Glutamatergic neuron (in vitro differentiated cells): Measurements from ENCODE around the gene TSHR. TPM values are rescaled to one million over a fixed set of nuclear protein-coding genes. Genes with fewer than 3 reads are reported as not detected.

ENCODE experiments used
- DNase-seq: peaks from one replicate; pipeline ENCODE4 v3.0.0; 2022
- H3K27ac Mint-ChIP-seq: one replicate; pipeline ENCODE4 v1.8.0; 2020; ENCODE audit warnings: mild to moderate bottlenecking, mixed read lengths, inconsistent platforms; ENCODE audit not compliant: unreplicated experiment
- H3K27me3 Mint-ChIP-seq: one replicate; pipeline ENCODE4 v1.8.0; 2020; ENCODE audit warnings: mild to moderate bottlenecking, moderate library complexity, mixed read lengths, inconsistent platforms; ENCODE audit not compliant: unreplicated experiment
- H3K36me3 Mint-ChIP-seq: one replicate; pipeline ENCODE4 v1.8.0; 2020; ENCODE audit warnings: mild to moderate bottlenecking, mixed read lengths, inconsistent platforms; ENCODE audit not compliant: unreplicated experiment
- H3K4me1 Mint-ChIP-seq: one replicate; pipeline ENCODE4 v1.8.0; 2020; ENCODE audit warnings: mild to moderate bottlenecking, low read depth, mixed read lengths, inconsistent platforms; ENCODE audit not compliant: unreplicated experiment
- H3K4me3 Mint-ChIP-seq: one replicate; pipeline ENCODE4 v1.8.0; 2020; ENCODE audit warnings: mild to moderate bottlenecking, mixed read lengths, inconsistent platforms; ENCODE audit not compliant: unreplicated experiment
- H3K9me3 Mint-ChIP-seq: one replicate; pipeline ENCODE4 v1.8.0; 2020; ENCODE audit warnings: mild to moderate bottlenecking, moderate library complexity, mixed read lengths, inconsistent platforms; ENCODE audit not compliant: unreplicated experiment
- CTCF ChIP-seq: fragments of 200-600 bp; sonication (generic); IDR thresholded peaks from one replicate; pipeline ENCODE4 v1.5.0; 2021; ENCODE audit not compliant: partially characterized antibody, unreplicated experiment
- total RNA-seq: library from RNA; stranded (reverse); fragmentation: NEBNext Ultra II Directional; extraction: Animal tissue kit (Norgen Biotek cat#: 25700); gene quantifications from one replicate; pipeline ENCODE4 v1.2.1, GENCODE V29; 2021; ENCODE audit not compliant: unreplicated experiment

The TSHR gene
- total RNA-seq, 1 donor from 2014 or later: 0.74 TPM

DNA sequence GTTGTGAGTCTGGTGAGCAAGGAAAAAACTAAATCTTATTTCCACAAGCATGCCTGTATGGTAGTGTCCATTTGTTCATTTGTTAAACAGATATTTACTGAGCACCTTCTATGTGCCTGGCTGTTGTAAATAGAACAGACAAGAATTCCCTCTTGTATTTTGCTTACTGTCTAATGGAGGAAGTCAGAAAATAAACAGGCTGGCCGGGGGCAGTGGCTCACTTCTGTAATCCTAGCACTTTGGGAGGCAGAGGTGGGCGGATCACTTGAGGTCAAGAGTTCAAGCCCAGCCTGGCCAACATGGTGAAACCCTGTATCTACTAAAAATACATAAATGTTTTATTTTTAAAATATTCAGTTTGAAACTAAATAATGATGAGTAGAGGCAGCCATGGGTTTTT lies 186.0 kb downstream of the TSHR start:
- Mint-ChIP-seq H3K27me3 (no peaks in the 10 kb centered on the region), H3K4me1 (no peaks in the 10 kb centered on the region), H3K36me3 (peaks cover 5% of the 10 kb centered on the region), H3K9me3 (no peaks in the 10 kb centered on the region), H3K27ac (no peak overlapping the region), H3K4me3 (no peak overlapping the region)
- no peak for TF ChIP-seq CTCF
- DNase-seq: no peak

DNA sequence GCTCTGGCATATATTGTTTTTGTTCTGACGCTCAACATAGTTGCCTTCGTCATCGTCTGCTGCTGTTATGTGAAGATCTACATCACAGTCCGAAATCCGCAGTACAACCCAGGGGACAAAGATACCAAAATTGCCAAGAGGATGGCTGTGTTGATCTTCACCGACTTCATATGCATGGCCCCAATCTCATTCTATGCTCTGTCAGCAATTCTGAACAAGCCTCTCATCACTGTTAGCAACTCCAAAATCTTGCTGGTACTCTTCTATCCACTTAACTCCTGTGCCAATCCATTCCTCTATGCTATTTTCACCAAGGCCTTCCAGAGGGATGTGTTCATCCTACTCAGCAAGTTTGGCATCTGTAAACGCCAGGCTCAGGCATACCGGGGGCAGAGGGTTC lies 188.4 kb downstream of the TSHR start:
- DNase-seq: no peak
- no peak for TF ChIP-seq CTCF
- H3K9me3 Mint-ChIP-seq: no peaks in the 10 kb centered on the region
- no peaks in the 10 kb centered on the region for H3K27me3 Mint-ChIP-seq
- no peak overlapping the region for H3K4me3 Mint-ChIP-seq
- peaks cover 3% of the 10 kb centered on the region for H3K4me1 Mint-ChIP-seq
- H3K36me3 Mint-ChIP-seq: peaks cover 5% of the 10 kb centered on the region
- H3K27ac Mint-ChIP-seq: no peak overlapping the region

GRCh38 chr14:81144824-81145603 lies 189.6 kb downstream of the TSHR start:
- Mint-ChIP-seq H3K9me3 (no peaks in the 10 kb centered on the region), H3K27me3 (no peaks in the 10 kb centered on the region), H3K4me1 (peaks cover 3% of the 10 kb centered on the region), H3K36me3 (peaks cover 5% of the 10 kb centered on the region), H3K4me3 (no peak overlapping the region), H3K27ac (no peak overlapping the region)
- no peak for DNase-seq
- no peak for TF ChIP-seq CTCF

GRCh38 chr14:81147140-81147897 lies 191.9 kb downstream of the TSHR start:
- no peak for TF ChIP-seq CTCF
- H3K4me3 Mint-ChIP-seq: no peak overlapping the region
- no peak for DNase-seq
- no peaks in the 10 kb centered on the region for H3K9me3 Mint-ChIP-seq
- H3K4me1 Mint-ChIP-seq: peaks cover 3% of the 10 kb centered on the region
- H3K27ac Mint-ChIP-seq: no peak overlapping the region
- no peaks in the 10 kb centered on the region for H3K27me3 Mint-ChIP-seq
- peaks cover 5% of the 10 kb centered on the region for H3K36me3 Mint-ChIP-seq

GRCh38 chr14:81148635-81149034 lies 193.2 kb downstream of the TSHR start:
- Mint-ChIP-seq H3K4me1 (peaks cover 3% of the 10 kb centered on the region), H3K9me3 (no peaks in the 10 kb centered on the region), H3K27me3 (no peaks in the 10 kb centered on the region), H3K36me3 (peaks cover 3% of the 10 kb centered on the region), H3K27ac (no peak overlapping the region), H3K4me3 (no peak overlapping the region)
- TF ChIP-seq CTCF: no peak
- no peak for DNase-seq
